Right renal cortex interstitium (tissue), 3 donors: ENCODE data around the gene SNRNP48. TPM values are rescaled to one million over a fixed set of nuclear protein-coding genes. Genes with fewer than 3 reads are reported as not detected.

ENCODE experiments used
- DNase-seq, 3 donors: peaks; one replicate each; pipeline ENCODE4 v3.0.0-alpha.2; 2013; ENCODE audit warnings: low read depth in 3 of 3, low spot score in 2 of 3
- polyA plus RNA-seq, 3 donors: library from polyadenylated mRNA; unstranded; fragments of 120-200 nt; gene quantifications; one replicate each; pipeline ENCODE4 v1.2.1, GENCODE V29; 2013; ENCODE audit not compliant: insufficient read length in 3 of 3

The SNRNP48 gene, protein sequence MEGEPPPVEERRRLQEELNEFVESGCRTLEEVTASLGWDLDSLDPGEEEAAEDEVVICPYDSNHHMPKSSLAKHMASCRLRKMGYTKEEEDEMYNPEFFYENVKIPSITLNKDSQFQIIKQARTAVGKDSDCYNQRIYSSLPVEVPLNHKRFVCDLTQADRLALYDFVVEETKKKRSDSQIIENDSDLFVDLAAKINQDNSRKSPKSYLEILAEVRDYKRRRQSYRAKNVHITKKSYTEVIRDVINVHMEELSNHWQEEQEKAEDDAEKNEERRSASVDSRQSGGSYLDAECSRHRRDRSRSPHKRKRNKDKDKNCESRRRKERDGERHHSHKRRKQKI
- 10 to 100 TPM; 18.3 to 20.9 (median 18.7) TPM for polyA plus RNA-seq

- peak; percentile 73 to 92 (median 80) for DNase-seq
Observed at GRCh38 chr6:7589949-7590917, at the start of gene SNRNP48. TSS of gene SNRNP48 (plus strand) at chr6:7590198. CDS start at chr6:7590258, 60 bp downstream.

- peak in 1 of 3 donors; percentile 23 for DNase-seq
Observed at GRCh38 chr6:7540595-7540994, 49.4 kb upstream of the SNRNP48 start.

DNA sequence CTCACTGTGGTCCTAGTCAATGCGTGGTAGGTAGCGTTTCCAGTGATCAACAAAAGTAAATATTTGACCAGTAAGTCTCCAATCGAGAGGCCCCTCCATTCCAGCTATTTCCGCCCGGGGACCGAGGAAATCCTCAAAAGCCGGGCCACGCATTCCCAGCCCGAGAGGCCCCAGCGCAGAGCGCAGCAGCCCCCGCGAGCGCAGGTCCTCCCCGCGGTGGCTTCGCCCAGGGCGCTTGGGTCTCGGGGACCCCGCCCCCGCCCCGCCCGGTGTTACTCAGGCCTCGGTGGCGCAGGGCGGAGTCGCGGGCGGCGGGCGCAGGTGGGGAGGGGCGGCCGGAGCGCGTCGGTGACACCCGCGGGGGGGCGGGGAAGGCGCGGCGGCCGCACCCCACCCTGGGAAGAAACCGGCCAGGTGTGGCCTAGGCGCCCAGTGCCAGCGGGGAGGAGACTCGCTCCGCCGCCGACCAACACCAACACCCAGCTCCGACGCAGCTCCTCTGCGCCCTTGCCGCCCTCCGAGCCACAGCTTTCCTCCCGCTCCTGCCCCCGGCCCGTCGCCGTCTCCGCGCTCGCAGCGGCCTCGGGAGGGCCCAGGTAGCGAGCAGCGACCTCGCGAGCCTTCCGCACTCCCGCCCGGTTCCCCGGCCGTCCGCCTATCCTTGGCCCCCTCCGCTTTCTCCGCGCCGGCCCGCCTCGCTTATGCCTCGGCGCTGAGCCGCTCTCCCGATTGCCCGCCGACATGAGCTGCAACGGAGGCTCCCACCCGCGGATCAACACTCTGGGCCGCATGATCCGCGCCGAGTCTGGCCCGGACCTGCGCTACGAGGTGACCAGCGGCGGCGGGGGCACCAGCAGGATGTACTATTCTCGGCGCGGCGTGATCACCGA is 48.6 kb upstream of the SNRNP48 start, which contains the start of gene DSP:
Gene DSP (plus strand): TSS at position 497 of the 890 bp plus-strand sequence. CDS start 245 bp downstream, at position 742.
- peak in 1 of 3 donors; percentile 40 for DNase-seq

- peak in 1 of 3 donors; percentile 24 for DNase-seq
Observed at GRCh38 chr6:7542065-7542873, 47.7 kb upstream of the SNRNP48 start.

GRCh38 chr6:7542874-7543624 is 46.9 kb upstream of the SNRNP48 start:
- DNase-seq: peak in 1 of 3 donors; percentile 43

GRCh38 chr6:7543789-7544424 is 46.1 kb upstream of the SNRNP48 start:
- peak in 1 of 3 donors; percentile 8 for DNase-seq

- DNase-seq: no peak
Observed at GRCh38 chr6:7544597-7544996, 45.4 kb upstream of the SNRNP48 start.

GRCh38 chr6:7545316-7546019 is 44.5 kb upstream of the SNRNP48 start:
- no peak for DNase-seq

DNA sequence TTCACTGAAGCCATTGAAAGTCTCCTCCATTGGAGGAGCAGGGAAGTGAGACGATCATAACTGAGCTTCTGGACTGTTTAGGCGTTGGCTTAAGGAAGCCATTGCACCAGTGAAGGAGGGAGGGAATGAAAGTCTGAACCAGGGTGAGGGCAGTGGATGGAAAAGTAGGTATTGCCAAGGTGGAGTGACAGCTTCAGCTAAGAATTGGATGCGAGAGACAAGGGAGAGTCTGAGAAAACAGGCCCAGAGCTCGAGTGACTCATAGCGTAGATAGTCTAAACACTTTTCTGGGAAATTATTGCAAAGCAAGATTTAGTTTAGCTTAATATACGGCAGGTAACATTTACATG is 44.0 kb upstream of the SNRNP48 start:
- DNase-seq: no peak

- DNase-seq: no peak
Observed at GRCh38 chr6:7546383-7546782, 43.6 kb upstream of the SNRNP48 start.

GRCh38 chr6:7546896-7547295 is 43.1 kb upstream of the SNRNP48 start:
- DNase-seq: no peak

DNA sequence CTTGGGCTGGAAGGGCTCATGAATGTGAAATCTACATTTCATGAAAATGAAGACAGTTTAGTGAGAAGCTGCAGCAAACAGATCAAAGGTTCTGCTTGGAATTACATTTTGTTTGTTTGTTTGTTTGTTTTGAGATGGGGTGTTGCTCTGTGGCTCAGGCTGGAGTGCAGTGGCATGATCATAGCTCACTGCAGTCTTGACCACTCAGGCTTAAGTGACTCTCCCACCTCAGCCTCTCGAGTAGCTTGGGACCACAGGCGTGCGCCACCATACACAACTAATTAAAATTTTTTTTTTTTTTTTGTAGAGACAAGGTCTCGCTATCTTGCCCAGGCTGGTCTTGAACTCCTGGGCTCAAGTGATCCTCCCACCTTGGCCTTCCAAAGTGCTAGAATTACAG is 42.7 kb upstream of the SNRNP48 start:
- DNase-seq: no peak

DNA sequence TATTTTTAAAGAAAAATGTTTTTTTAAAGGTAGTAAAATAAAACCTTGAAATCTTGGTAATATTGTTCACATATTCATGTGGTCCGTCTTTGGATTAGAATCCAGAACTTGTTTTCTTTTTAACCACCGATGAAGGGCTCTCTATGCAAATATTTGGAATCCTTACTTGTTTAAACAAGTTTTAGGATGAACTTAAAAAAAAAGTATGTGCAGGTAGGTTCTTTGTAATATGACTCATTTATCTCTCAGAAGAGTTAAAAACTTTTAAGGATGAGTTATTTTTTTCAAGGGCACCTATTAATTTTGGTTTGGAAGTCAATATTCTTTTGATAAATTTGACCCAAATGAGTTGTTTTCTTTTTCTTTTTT is 39.6 kb upstream of the SNRNP48 start:
- no peak for DNase-seq

DNA sequence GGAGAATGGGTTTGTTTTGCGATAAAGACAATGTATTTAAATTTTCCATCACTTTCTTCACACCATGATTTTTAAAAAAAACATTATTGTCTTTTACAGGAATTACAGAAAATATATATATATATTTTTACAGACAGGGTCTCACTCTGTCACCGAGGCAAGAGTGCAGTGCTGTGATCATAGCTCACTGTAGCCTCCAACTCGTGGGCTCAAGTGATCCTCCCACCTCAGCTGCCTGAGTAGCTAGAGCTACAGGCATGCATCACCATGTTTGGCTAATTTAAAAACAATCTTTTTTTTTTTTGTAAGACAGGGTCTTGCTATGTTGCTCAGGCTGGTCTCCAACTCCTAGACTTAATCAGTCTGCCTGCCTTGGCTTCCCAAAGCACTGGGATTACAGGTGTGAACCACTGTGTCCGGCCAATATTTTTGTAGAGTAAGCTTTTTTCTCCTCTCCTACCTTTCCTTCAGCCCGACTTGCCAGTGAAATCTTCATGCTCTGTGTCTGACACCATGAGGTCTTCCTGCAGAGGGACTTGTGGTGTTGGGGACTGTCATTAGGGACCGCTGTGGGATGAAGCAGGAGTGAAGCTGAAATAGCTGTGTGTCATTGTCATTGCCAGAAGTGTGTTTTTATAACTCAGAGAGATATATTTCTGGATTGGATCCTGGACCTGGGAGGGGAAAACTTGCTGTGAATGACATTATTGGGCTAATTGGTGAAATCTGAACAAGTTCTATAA is 35.3 kb upstream of the SNRNP48 start:
- DNase-seq: no peak

GRCh38 chr6:7555671-7556070 is 34.3 kb upstream of the SNRNP48 start:
- DNase-seq: no peak

DNA sequence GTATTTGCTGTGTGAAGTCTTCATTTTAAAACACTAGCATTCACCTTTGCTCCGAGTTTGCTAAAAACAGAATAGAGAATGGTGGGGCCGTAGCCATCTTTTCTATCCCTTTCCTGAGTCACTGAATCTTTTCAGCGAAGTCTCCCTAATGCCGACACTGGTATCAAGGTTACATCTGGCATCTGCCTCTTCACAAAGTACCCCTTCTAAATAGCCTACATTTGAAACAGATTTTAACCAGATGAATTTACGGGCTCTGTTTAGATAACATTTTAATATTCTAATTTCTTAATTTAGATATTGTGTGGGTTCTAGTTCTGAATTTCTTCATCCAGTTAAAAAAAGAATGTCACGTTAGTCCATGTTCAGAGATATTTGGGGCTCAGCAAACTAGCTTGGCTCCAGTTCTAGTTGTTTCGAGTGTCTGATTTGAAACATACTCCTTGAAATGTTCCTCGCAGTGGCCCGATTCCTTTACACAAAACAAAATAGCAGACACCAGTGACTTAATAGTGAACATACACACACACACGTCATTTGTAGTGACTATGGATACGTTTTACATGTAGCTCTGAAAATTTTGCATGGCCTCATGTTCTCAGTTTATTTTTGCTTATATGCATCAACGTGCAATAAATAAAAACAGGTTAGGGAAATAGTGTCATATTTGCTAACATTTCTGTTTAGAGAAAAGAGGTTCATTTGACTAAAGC is 33.4 kb upstream of the SNRNP48 start:
- DNase-seq: no peak
